Ramos (cell line): Measurements from ENCODE around the gene JPH4.

ENCODE experiments used
- in situ Hi-C: fragments of 300-500 bp; cut with MboI; formaldehyde crosslinking; loops from one replicate; pipeline ENCODE4 v1.14.3; 2022; ENCODE audit warnings: low sequenced_read_pairs; ENCODE audit not compliant: unreplicated experiment

Gene JPH4

GRCh38 chr14:23578560-23579310 is at the start of gene JPH4:
TSS of gene JPH4 (minus strand) at chr14:23578790. CDS start at chr14:23577453, 1,337 bp downstream.
- in situ Hi-C loops, result no loop called here

GRCh38 chr14:23627961-23628360 is 49.4 kb upstream of the JPH4 start:
- in situ Hi-C loops, result no loop called here

GRCh38 chr14:23626946-23627345 is 48.4 kb upstream of the JPH4 start:
- in situ Hi-C loops, result no loop called here

- in situ Hi-C loops, result no loop called here
Observed at GRCh38 chr14:23624830-23625404, 46.3 kb upstream of the JPH4 start.

- in situ Hi-C loops, result no loop called here
Observed at GRCh38 chr14:23623962-23624361, 45.4 kb upstream of the JPH4 start.

GRCh38 chr14:23622990-23623389 is 44.4 kb upstream of the JPH4 start:
- in situ Hi-C loops, result no loop called here

- in situ Hi-C loops, result no loop called here
Observed at GRCh38 chr14:23621932-23622730, 43.5 kb upstream of the JPH4 start.

- in situ Hi-C loops, result no loop called here
Observed at GRCh38 chr14:23621204-23621931, 42.8 kb upstream of the JPH4 start.

- in situ Hi-C loops, result no loop called here
Observed at GRCh38 chr14:23620177-23620702, 41.6 kb upstream of the JPH4 start.

GRCh38 chr14:23618415-23618988 is 39.9 kb upstream of the JPH4 start:
- in situ Hi-C loops, result no loop called here

GRCh38 chr14:23617539-23617938 is 38.9 kb upstream of the JPH4 start:
- in situ Hi-C loops, result no loop called here

- in situ Hi-C loops, result no loop called here
Observed at GRCh38 chr14:23615856-23616255, 37.3 kb upstream of the JPH4 start.

- in situ Hi-C loops, result no loop called here
Observed at GRCh38 chr14:23614395-23614828, 35.8 kb upstream of the JPH4 start.

GRCh38 chr14:23613242-23614070 is 34.9 kb upstream of the JPH4 start:
- in situ Hi-C loops, result no loop called here

GRCh38 chr14:23612802-23613201 is 34.2 kb upstream of the JPH4 start:
- in situ Hi-C loops, result no loop called here

GRCh38 chr14:23612354-23612732 is 33.8 kb upstream of the JPH4 start:
- in situ Hi-C loops, result no loop called here

- in situ Hi-C loops, result no loop called here
Observed at GRCh38 chr14:23610815-23611289, 32.3 kb upstream of the JPH4 start.

GRCh38 chr14:23610090-23610814 is 31.7 kb upstream of the JPH4 start:
- in situ Hi-C loops, result no loop called here
